OCI-LY1 (cell line): ENCODE results near the gene AKAP8.

Source experiments
- H2AFZ ChIP-seq: fragments of 200-600 bp; sonication (generic), shearing (Covaris generic); 2 replicates; pipeline ENCODE4 v1.6.0; 2014; ENCODE audit warnings: antibody characterized with exemption, mild to moderate bottlenecking, low read length
- H3F3A ChIP-seq: fragments of 200-600 bp; sonication (generic), shearing (Covaris generic); 2 replicates; pipeline ENCODE4 v1.6.0; 2014; ENCODE audit warnings: mild to moderate bottlenecking, antibody characterized with exemption, low read length, moderate library complexity; ENCODE audit not compliant: insufficient read depth
- H3K27ac ChIP-seq: fragments of 200-600 bp; sonication (generic); 2 replicates; pipeline ENCODE4 v1.5.1; 2014; ENCODE audit warnings: low read length, mixed run types, mild to moderate bottlenecking, low read depth; ENCODE audit not compliant: poor library complexity, severe bottlenecking
- H3K27me3 ChIP-seq: fragments of 200-600 bp; sonication (generic); 2 replicates; pipeline ENCODE4 v1.6.0; 2014; ENCODE audit warnings: antibody characterized with exemption, mild to moderate bottlenecking, low read length, moderate library complexity; ENCODE audit not compliant: insufficient read depth
- H3K36me3 ChIP-seq: fragments of 200-600 bp; sonication (generic); 2 replicates; pipeline ENCODE4 v1.6.1; 2014; ENCODE audit warnings: mild to moderate bottlenecking, antibody characterized with exemption, low read length, moderate library complexity, mixed read lengths; ENCODE audit not compliant: insufficient read depth
- H3K4me1 ChIP-seq: fragments of 200-600 bp; sonication (generic); 2 replicates; pipeline ENCODE4 v1.5.1; 2014; ENCODE audit warnings: mild to moderate bottlenecking, low read length, moderate library complexity; ENCODE audit not compliant: insufficient read depth, severe bottlenecking
- H3K4me2 ChIP-seq: fragments of 200-600 bp; sonication (generic), shearing (Covaris generic); 2 replicates; pipeline ENCODE4 v1.6.1; 2014; ENCODE audit warnings: low read length
- H3K4me3 ChIP-seq: fragments of 200-600 bp; sonication (generic); 2 replicates; pipeline ENCODE4 v1.5.1; 2014; ENCODE audit warnings: low read length, low read depth, mild to moderate bottlenecking, mixed read lengths; ENCODE audit not compliant: poor library complexity, severe bottlenecking
- H3K79me2 ChIP-seq: fragments of 200-600 bp; shearing (Covaris generic); 2 replicates; pipeline ENCODE4 v1.6.1; 2016; ENCODE audit warnings: mixed run types, low read length, mixed read lengths; ENCODE audit not compliant: insufficient read depth
- H3K9ac ChIP-seq: fragments of 200-600 bp; sonication (generic), shearing (Covaris generic); 2 replicates; pipeline ENCODE4 v1.6.1; 2014; ENCODE audit warnings: mild to moderate bottlenecking, low read length, mixed read lengths
- H3K9me2 ChIP-seq: fragments of 200-600 bp; sonication (generic), shearing (Covaris generic); 2 replicates; pipeline ENCODE4 v1.6.1; 2014; ENCODE audit warnings: low read depth, mild to moderate bottlenecking, low read length, mixed read lengths
- H3K9me3 ChIP-seq: fragments of 200-600 bp; shearing (Covaris generic); 2 replicates; pipeline ENCODE4 v1.6.1; 2014; ENCODE audit warnings: low read length, mixed read lengths
- H4K20me1 ChIP-seq: fragments of 200-600 bp; sonication (generic), shearing (Covaris generic); 2 replicates; pipeline ENCODE4 v1.6.0; 2016; ENCODE audit warnings: mild to moderate bottlenecking, low read length; ENCODE audit not compliant: insufficient read depth
- EZH2 ChIP-seq: fragments of 200-600 bp; sonication (generic), shearing (Covaris generic); IDR thresholded peaks from 2 replicates; pipeline ENCODE4 v1.8.0; 2017; ENCODE audit warnings: borderline replicate concordance, mixed run types, mild to moderate bottlenecking, antibody characterized with exemption, low read length, moderate library complexity, mixed read lengths
- TF ChIP-seq, protein P1 (sequence below): fragments of 200-600 bp; sonication (generic), shearing (Covaris generic); IDR thresholded peaks from 2 replicates; pipeline ENCODE4 v1.5.1; 2017; ENCODE audit warnings: mild to moderate bottlenecking, antibody characterized with exemption, low read length, moderate library complexity, mixed read lengths

AKAP8 gene

DNA sequence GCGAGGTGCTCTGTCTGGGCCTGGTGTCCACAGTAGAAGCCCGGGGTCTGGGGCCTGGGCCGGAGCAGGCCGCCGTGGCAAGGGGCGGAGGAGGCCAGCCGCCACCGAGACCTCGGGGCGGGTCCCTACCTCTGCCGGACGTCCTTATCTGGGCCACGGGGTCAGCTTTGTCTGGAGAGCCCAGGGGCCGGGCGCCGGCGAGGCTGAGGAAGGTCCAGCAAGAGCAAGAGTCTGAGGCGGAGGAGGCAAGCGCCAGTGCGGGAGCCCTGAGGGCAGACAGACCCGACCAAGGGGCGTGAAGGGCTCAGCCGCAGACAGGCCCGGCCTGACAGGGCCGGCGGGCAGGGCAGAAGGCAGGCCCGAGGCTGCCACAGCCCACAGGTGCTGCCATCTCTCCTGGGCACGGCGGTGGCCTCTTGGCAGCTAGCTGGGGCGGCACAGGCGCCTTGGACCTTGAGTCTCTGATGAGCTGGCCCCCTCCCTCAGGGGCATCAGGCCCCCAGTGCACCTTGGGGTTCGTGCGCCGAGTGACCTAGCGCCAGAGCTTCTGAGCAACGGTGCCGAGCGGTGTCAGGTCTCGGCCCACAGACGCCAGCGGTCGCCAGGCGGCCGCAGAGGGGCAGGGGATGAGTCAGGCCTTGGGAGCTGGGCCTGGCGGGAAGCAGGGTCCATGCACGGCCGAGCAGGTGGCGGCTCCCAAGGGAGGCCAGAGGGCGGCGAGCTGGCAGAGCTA, 19.1 kb upstream of the AKAP8 start:
- Histone ChIP-seq H3K27ac (no peak overlapping the region), H3K27me3 (no peaks in the 10 kb centered on the region), H3K4me1 (peaks cover 5% of the 10 kb centered on the region), H3K4me2 (no peak overlapping the region), H3K9ac (no peak overlapping the region), H3F3A (no peaks in the 10 kb centered on the region), H3K9me2 (no peaks in the 10 kb centered on the region), H2AFZ (no peak overlapping the region), H3K4me3 (no peak overlapping the region), H4K20me1 (no peaks in the 10 kb centered on the region), H3K36me3 (peaks cover 89% of the 10 kb centered on the region), H3K79me2 (no peaks in the 10 kb centered on the region), H3K9me3 (no peaks in the 10 kb centered on the region)
- TF ChIP-seq, protein P1, sequence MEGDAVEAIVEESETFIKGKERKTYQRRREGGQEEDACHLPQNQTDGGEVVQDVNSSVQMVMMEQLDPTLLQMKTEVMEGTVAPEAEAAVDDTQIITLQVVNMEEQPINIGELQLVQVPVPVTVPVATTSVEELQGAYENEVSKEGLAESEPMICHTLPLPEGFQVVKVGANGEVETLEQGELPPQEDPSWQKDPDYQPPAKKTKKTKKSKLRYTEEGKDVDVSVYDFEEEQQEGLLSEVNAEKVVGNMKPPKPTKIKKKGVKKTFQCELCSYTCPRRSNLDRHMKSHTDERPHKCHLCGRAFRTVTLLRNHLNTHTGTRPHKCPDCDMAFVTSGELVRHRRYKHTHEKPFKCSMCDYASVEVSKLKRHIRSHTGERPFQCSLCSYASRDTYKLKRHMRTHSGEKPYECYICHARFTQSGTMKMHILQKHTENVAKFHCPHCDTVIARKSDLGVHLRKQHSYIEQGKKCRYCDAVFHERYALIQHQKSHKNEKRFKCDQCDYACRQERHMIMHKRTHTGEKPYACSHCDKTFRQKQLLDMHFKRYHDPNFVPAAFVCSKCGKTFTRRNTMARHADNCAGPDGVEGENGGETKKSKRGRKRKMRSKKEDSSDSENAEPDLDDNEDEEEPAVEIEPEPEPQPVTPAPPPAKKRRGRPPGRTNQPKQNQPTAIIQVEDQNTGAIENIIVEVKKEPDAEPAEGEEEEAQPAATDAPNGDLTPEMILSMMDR, result no peak
- no peak for TF ChIP-seq EZH2

DNA sequence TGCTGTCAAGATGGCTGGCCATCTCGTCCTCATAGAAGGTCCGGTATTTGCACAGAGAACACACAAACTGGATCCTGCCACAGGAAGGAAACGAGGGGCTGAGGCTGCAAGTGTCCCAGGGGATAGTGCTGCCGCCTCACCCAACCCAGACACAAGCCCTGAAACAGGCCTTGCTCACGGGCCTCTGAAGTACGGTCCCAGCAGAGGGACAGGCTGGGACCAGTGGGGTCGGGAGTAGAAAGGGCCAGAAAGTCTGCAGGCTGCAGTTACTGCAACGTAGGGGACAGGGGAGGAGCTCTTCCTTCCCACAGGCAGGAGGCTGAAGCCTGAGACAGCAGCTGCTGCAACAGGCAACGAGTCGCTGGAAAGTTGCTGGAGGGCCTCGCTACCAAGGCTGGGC, 18.2 kb upstream of the AKAP8 start:
- peaks cover 89% of the 10 kb centered on the region for H3K36me3 ChIP-seq
- H3K4me2 ChIP-seq, result no peak overlapping the region
- no peak overlapping the region for H3K27ac ChIP-seq
- H3K4me3 ChIP-seq, result no peak overlapping the region
- no peaks in the 10 kb centered on the region for H3K27me3 ChIP-seq
- no peaks in the 10 kb centered on the region for H3K9me2 ChIP-seq
- H3K79me2 ChIP-seq, result peaks cover 5% of the 10 kb centered on the region; the same call in 1 of the 2 replicates
- H3K9ac ChIP-seq, result no peak overlapping the region
- no peaks in the 10 kb centered on the region for H3K9me3 ChIP-seq
- no peaks in the 10 kb centered on the region for H3F3A ChIP-seq
- no peak overlapping the region for H2AFZ ChIP-seq
- peaks cover 5% of the 10 kb centered on the region for H3K4me1 ChIP-seq
- no peaks in the 10 kb centered on the region for H4K20me1 ChIP-seq
- TF ChIP-seq, protein P1, result no peak
- no peak for TF ChIP-seq EZH2

DNA sequence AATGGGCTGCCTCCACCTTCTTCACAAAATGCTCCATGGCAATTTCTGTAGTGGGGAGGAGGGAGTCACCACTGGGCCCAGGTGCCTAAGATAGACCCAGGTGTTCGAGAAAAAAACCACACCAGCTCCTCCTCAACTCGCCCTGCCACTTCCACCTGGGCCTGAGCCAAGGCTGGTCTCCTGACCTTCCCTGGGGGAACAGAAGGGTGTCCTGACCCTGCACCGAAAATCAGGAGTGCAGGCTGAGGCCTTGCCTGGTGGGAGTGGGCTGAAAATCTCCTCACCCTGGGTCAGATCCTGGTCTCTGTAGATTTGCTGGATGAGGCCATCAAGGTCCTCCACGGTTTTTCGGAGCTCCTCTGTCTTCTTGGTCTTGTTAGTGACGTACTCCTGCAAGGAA, 17.6 kb upstream of the AKAP8 start:
- no peaks in the 10 kb centered on the region for H3K27me3 ChIP-seq
- H3K9ac ChIP-seq, result no peak overlapping the region
- H3K9me2 ChIP-seq, result no peaks in the 10 kb centered on the region
- peaks cover 5% of the 10 kb centered on the region for H3K4me1 ChIP-seq
- H3K79me2 ChIP-seq, result peaks cover 5% of the 10 kb centered on the region; the same call in 1 of the 2 replicates
- H2AFZ ChIP-seq, result no peak overlapping the region
- TF ChIP-seq, protein P1, result no peak
- TF ChIP-seq EZH2, result no peak
- no peaks in the 10 kb centered on the region for H3F3A ChIP-seq
- no peak overlapping the region for H3K4me2 ChIP-seq
- H3K4me3 ChIP-seq, result no peak overlapping the region
- no peaks in the 10 kb centered on the region for H3K9me3 ChIP-seq
- H3K36me3 ChIP-seq, result peaks cover 87% of the 10 kb centered on the region
- no peak overlapping the region for H3K27ac ChIP-seq
- H4K20me1 ChIP-seq, result no peaks in the 10 kb centered on the region
